SK-N-SH (cell line): Measurements from ENCODE around the gene LDHAL6A. TPM values are rescaled to one million over a fixed set of nuclear protein-coding genes. Genes with fewer than 3 reads are reported as not detected.

ENCODE experiments used
- CTCF ChIA-PET: fragments of 300-600, 350-600 bp; formaldehyde crosslinking; extraction: SDS; loops from one replicate; lab custom pipeline; 2021; lab: Yijun Ruan, JAX
- POLR2A ChIA-PET: fragments of 350-600 bp; sonication (Branson Sonifier 250); formaldehyde crosslinking; extraction: SDS; loops from one replicate; lab custom pipeline; 2020; ENCODE audit warnings: antibody characterized with exemption, inconsistent platforms; lab: Yijun Ruan, JAX
- DNase-seq: peaks from one replicate; pipeline ENCODE4 v3.0.0; 2012
- H2AFZ ChIP-seq: fragments of 200-600 bp; sonication (generic); 2 replicates; pipeline ENCODE4 v1.8.1; 2016; ENCODE audit warnings: antibody characterized with exemption, mild to moderate bottlenecking, low read depth
- H3F3A ChIP-seq: fragments of 200-600 bp; sonication (generic); replicated peaks from 2 replicates; pipeline ENCODE3; 2016; ENCODE audit warnings: antibody characterized with exemption, mild to moderate bottlenecking; ENCODE audit not compliant: insufficient read depth
- H3K27ac ChIP-seq, 2 experiments: fragments of 200-500 bp in 1 of 2; fragments of 200-600 bp in 1 of 2; sonication (Bioruptor generic) in 1 of 2; sonication (generic), shearing (Covaris generic) in 1 of 2; 2 replicates each; pipeline versions ENCODE4 v1.5.1 to v1.6.1; 2014 to 2016; ENCODE audit warnings: low read depth in 2 of 2, inconsistent platforms in 1 of 2, low read length in 1 of 2, mild to moderate bottlenecking in 1 of 2, mixed read lengths in 1 of 2
- H3K27me3 ChIP-seq: fragments of 200-600 bp; sonication (generic), shearing (Covaris generic); 2 replicates; pipeline ENCODE4 v1.6.1; 2016; ENCODE audit warnings: mixed run types; ENCODE audit not compliant: insufficient read depth
- H3K36me3 ChIP-seq, 2 experiments: fragments of 200-500 bp in 1 of 2; fragments of 200-600 bp in 1 of 2; sonication (Bioruptor generic) in 1 of 2; sonication (generic) in 1 of 2; replicated peaks in 1 of 2; 2 replicates each; pipeline versions ENCODE3 to v1.5.1; 2014 to 2016; ENCODE audit warnings: low read length in 1 of 2, mild to moderate bottlenecking in 1 of 2; ENCODE audit not compliant: insufficient read depth in 2 of 2, control insufficient read depth in 1 of 2
- H3K4me1 ChIP-seq, 2 experiments: fragments of 200-500 bp in 1 of 2; fragments of 200-600 bp in 1 of 2; sonication (Bioruptor generic) in 1 of 2; sonication (generic), shearing (Covaris generic) in 1 of 2; 2 replicates each; pipeline versions ENCODE4 v1.5.1 to v1.6.1; 2014 to 2016; ENCODE audit warnings: low read depth in 1 of 2, low read length in 1 of 2, mixed run types in 1 of 2; ENCODE audit not compliant: insufficient read depth in 2 of 2, control insufficient read depth in 1 of 2
- H3K4me2 ChIP-seq: fragments of 200-600 bp; sonication (generic), shearing (Covaris generic); 2 replicates; pipeline ENCODE4 v1.6.1; 2017; ENCODE audit warnings: mixed run types
- H3K4me3 ChIP-seq, 2 experiments: fragments of 200-500 bp in 1 of 2; fragments of 200-600 bp in 1 of 2; sonication (Bioruptor generic) in 1 of 2; sonication (generic), shearing (Covaris generic) in 1 of 2; 2 replicates each; pipeline versions ENCODE4 v1.5.1 to v1.8.1; 2014 to 2016; ENCODE audit warnings: low read depth in 2 of 2, inconsistent platforms in 1 of 2, low read length in 1 of 2, mild to moderate bottlenecking in 1 of 2, mixed read lengths in 1 of 2, moderate library complexity in 1 of 2
- H3K79me2 ChIP-seq: fragments of 200-600 bp; sonication (generic); 2 replicates; pipeline ENCODE4 v1.8.1; 2017; ENCODE audit warnings: mild to moderate bottlenecking; ENCODE audit not compliant: insufficient read depth
- H3K9ac ChIP-seq: fragments of 200-600 bp; sonication (generic); 2 replicates; pipeline ENCODE4 v1.6.1; 2017; ENCODE audit warnings: mixed run types
- H3K9me2 ChIP-seq: fragments of 200-600 bp; sonication (generic); 2 replicates; pipeline ENCODE4 v1.6.1; 2017; ENCODE audit warnings: mixed run types
- H3K9me3 ChIP-seq: fragments of 200-600 bp; sonication (generic); 2 replicates; pipeline ENCODE4 v1.6.1; 2017; ENCODE audit warnings: mixed run types, mild to moderate bottlenecking, moderate library complexity
- H4K20me1 ChIP-seq: fragments of 200-600 bp; sonication (generic); 2 replicates; pipeline ENCODE4 v1.6.1; 2017; ENCODE audit warnings: mild to moderate bottlenecking, mixed run types; ENCODE audit not compliant: insufficient read depth
- CTCF ChIP-seq: fragments of 200-600 bp; sonication (generic); IDR thresholded peaks from 2 replicates; pipeline ENCODE4 v1.6.1; 2017; ENCODE audit warnings: antibody characterized with exemption, mild to moderate bottlenecking, moderate library complexity
- ELF1 ChIP-seq: IDR thresholded peaks from 2 replicates; pipeline ENCODE4 v1.4.0; 2012
- FOSL2 ChIP-seq: IDR thresholded peaks from 2 replicates; pipeline ENCODE4 v1.4.0; 2012; ENCODE audit warnings: low read depth, mild to moderate bottlenecking, moderate library complexity, borderline replicate concordance
- FOXJ3 ChIP-seq: sonication (generic); formaldehyde crosslinking; IDR thresholded peaks from 2 replicates; pipeline ENCODE4 v1.5.1; 2020; ENCODE audit warnings: mild to moderate bottlenecking, missing genetic modification reagents
- FOXM1 ChIP-seq: IDR thresholded peaks from 2 replicates; pipeline ENCODE4 v1.4.0; 2012; ENCODE audit warnings: low read depth, mild to moderate bottlenecking
- GABPA ChIP-seq: IDR thresholded peaks from 2 replicates; pipeline ENCODE4 v1.4.0; 2012; ENCODE audit warnings: low read depth, mild to moderate bottlenecking
- MAX ChIP-seq: IDR thresholded peaks from 2 replicates; pipeline ENCODE4 v1.4.0; 2012; ENCODE audit warnings: low read depth
- MXI1 ChIP-seq: IDR thresholded peaks from 2 replicates; pipeline ENCODE4 v1.6.1; 2012; ENCODE audit warnings: mild to moderate bottlenecking, low read depth, low read length, improper control_type of control experiment
- NRF1 ChIP-seq: IDR thresholded peaks from 2 replicates; pipeline ENCODE4 v1.6.1; 2012; ENCODE audit warnings: low read depth, mild to moderate bottlenecking, low read length
- POLR2AphosphoS5 ChIP-seq: IDR thresholded peaks from 2 replicates; pipeline ENCODE4 v1.6.1; 2012; ENCODE audit warnings: low read depth, low read length
- RAD21 ChIP-seq: IDR thresholded peaks from 2 replicates; pipeline ENCODE4 v1.6.1; 2012; ENCODE audit warnings: mild to moderate bottlenecking, low read length
- RCOR1 ChIP-seq: fragments of 150-350 bp; IDR thresholded peaks from 2 replicates; pipeline ENCODE4 v1.6.1; 2017; ENCODE audit warnings: antibody characterized with exemption, low read length
- RFX5 ChIP-seq: IDR thresholded peaks from 2 replicates; pipeline ENCODE4 v1.6.1; 2012; ENCODE audit warnings: mild to moderate bottlenecking, improper control_type of control experiment, low read length
- SIN3A ChIP-seq: IDR thresholded peaks from 2 replicates; pipeline ENCODE4 v1.6.1; 2012; ENCODE audit warnings: low read depth, mild to moderate bottlenecking, low read length, moderate library complexity, borderline replicate concordance
- TCF12 ChIP-seq: IDR thresholded peaks from 2 replicates; pipeline ENCODE4 v1.4.0; 2012
- YY1 ChIP-seq: IDR thresholded peaks from 2 replicates; pipeline ENCODE4 v1.4.0; 2012; ENCODE audit warnings: low read depth, mild to moderate bottlenecking
- ZBTB33 ChIP-seq: IDR thresholded peaks from 2 replicates; pipeline ENCODE4 v1.4.0; 2012; ENCODE audit warnings: low read depth, borderline replicate concordance
- WGBS: methylation state at CpG from one replicate; pipeline ENCODE4 v1.1.6; 2017; ENCODE audit warnings: low lambda C conversion rate; 5-methylcytosine and 5-hydroxymethylcytosine counted together
- polyA plus RNA-seq, 3 experiments: library from polyadenylated mRNA; depleted of rRNA; stranded (reverse); fragments of >200 nt; gene quantifications; 2 replicates each; pipeline ENCODE4 v1.2.3, GENCODE V29; 2012
- TF ChIP-seq, protein P1 (sequence below): fragments of 150-350 bp; IDR thresholded peaks from 2 replicates; pipeline ENCODE4 v1.6.1; 2016; ENCODE audit warnings: mild to moderate bottlenecking, low read depth, low read length
- TF ChIP-seq, protein P2 (sequence below): IDR thresholded peaks from 2 replicates; pipeline ENCODE4 v1.4.0; 2012; ENCODE audit warnings: low read depth, borderline replicate concordance
- TF ChIP-seq, protein P3 (sequence below): IDR thresholded peaks from 2 replicates; pipeline ENCODE4 v1.6.1; 2012; ENCODE audit warnings: mild to moderate bottlenecking, low read depth, low read length, moderate library complexity

The LDHAL6A gene
- polyA plus RNA-seq, 1 of the 3 experiments (the other 2 are of a cell fraction) = not detected

DNA sequence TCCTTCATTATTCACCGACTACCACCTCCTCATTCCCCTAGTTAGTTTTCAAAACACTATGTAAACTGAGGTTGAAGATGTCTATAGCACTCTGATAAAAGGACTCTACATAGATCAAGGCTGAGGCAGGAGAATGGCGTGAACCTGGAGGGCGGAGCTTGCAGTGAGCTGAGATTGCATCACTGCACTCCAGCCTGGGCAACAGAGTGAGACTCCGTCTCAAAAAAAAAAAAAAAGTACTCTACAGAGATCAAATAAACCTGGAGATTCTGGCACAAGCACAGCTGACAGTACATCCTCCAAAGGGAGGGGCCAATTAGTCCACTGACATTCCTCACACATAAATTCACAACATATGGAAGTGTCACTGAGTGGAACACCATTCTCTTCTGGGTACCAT lies 40.0 kb downstream of the LDHAL6A start:
- POLR2A ChIA-PET = no interaction called here
- no peaks in the 10 kb centered on the region for H3K9me3 ChIP-seq
- no peaks in the 10 kb centered on the region for H3K27me3 ChIP-seq
- H3K79me2 ChIP-seq = peaks cover 8% of the 10 kb centered on the region; the same call in 1 of the 2 replicates
- no peak overlapping the region for H3K27ac ChIP-seq
- CTCF ChIA-PET = interaction anchor here (2.0 kb wide), 1 partner anchor 252 kb away, joined by 4 read pairs; no protein-coding TSS in a partner anchor
- no peak overlapping the region for H2AFZ ChIP-seq
- TF ChIP-seq RCOR1 = no peak
- no peak for TF ChIP-seq FOSL2
- TF ChIP-seq MXI1 = no peak
- TF ChIP-seq ZBTB33 = no peak
- TF ChIP-seq ELF1 = no peak
- TF ChIP-seq MAX = no peak
- TF ChIP-seq YY1 = no peak
- TF ChIP-seq GABPA = no peak
- TF ChIP-seq, protein P1, sequence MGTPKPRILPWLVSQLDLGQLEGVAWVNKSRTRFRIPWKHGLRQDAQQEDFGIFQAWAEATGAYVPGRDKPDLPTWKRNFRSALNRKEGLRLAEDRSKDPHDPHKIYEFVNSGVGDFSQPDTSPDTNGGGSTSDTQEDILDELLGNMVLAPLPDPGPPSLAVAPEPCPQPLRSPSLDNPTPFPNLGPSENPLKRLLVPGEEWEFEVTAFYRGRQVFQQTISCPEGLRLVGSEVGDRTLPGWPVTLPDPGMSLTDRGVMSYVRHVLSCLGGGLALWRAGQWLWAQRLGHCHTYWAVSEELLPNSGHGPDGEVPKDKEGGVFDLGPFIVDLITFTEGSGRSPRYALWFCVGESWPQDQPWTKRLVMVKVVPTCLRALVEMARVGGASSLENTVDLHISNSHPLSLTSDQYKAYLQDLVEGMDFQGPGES = no peak
- TF ChIP-seq NRF1 = no peak
- no peak for TF ChIP-seq RAD21
- no peak for TF ChIP-seq TCF12
- no peak for TF ChIP-seq POLR2AphosphoS5
- TF ChIP-seq, protein P2, sequence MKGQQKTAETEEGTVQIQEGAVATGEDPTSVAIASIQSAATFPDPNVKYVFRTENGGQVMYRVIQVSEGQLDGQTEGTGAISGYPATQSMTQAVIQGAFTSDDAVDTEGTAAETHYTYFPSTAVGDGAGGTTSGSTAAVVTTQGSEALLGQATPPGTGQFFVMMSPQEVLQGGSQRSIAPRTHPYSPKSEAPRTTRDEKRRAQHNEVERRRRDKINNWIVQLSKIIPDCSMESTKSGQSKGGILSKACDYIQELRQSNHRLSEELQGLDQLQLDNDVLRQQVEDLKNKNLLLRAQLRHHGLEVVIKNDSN = no peak
- TF ChIP-seq, protein P3, sequence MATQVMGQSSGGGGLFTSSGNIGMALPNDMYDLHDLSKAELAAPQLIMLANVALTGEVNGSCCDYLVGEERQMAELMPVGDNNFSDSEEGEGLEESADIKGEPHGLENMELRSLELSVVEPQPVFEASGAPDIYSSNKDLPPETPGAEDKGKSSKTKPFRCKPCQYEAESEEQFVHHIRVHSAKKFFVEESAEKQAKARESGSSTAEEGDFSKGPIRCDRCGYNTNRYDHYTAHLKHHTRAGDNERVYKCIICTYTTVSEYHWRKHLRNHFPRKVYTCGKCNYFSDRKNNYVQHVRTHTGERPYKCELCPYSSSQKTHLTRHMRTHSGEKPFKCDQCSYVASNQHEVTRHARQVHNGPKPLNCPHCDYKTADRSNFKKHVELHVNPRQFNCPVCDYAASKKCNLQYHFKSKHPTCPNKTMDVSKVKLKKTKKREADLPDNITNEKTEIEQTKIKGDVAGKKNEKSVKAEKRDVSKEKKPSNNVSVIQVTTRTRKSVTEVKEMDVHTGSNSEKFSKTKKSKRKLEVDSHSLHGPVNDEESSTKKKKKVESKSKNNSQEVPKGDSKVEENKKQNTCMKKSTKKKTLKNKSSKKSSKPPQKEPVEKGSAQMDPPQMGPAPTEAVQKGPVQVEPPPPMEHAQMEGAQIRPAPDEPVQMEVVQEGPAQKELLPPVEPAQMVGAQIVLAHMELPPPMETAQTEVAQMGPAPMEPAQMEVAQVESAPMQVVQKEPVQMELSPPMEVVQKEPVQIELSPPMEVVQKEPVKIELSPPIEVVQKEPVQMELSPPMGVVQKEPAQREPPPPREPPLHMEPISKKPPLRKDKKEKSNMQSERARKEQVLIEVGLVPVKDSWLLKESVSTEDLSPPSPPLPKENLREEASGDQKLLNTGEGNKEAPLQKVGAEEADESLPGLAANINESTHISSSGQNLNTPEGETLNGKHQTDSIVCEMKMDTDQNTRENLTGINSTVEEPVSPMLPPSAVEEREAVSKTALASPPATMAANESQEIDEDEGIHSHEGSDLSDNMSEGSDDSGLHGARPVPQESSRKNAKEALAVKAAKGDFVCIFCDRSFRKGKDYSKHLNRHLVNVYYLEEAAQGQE = no peak
- no peak for TF ChIP-seq FOXM1
- no peak for TF ChIP-seq CTCF
- TF ChIP-seq FOXJ3 = no peak
- TF ChIP-seq SIN3A = no peak
- TF ChIP-seq RFX5 = no peak
- no peaks in the 10 kb centered on the region; the same call in 1 of the 2 replicates for H4K20me1 ChIP-seq
- peaks cover 0 to 11% of the 10 kb centered on the region in 2 experiments; a peak in 2 of 4 replicates for H3K4me1 ChIP-seq
- no peak for DNase-seq
- H3K36me3 ChIP-seq = peaks cover 56 to 75% of the 10 kb centered on the region in 2 experiments
- H3F3A ChIP-seq = peaks cover 9% of the 10 kb centered on the region
- no peak overlapping the region for H3K4me3 ChIP-seq
- no peak overlapping the region for H3K4me2 ChIP-seq
- WGBS = 94% methylated on average over 4 of the region's 4 CpGs
- no peak overlapping the region for H3K9ac ChIP-seq
- H3K9me2 ChIP-seq = no peaks in the 10 kb centered on the region
